ENCODE data around the gene MMP25. TPM values are rescaled to one million over a fixed set of nuclear protein-coding genes. Genes with fewer than 3 reads are reported as not detected.

Gene MMP25
- total and polyA plus RNA-seq, 12 donors: 0.09 to 3.1 (median 0.43) TPM; not detected in 1

- Histone ChIP-seq H3K27me3 (peaks cover 16% of the 10 kb centered on the region), H3K9me3 (replicated peaks in 1 of 3) (no peaks in the 10 kb centered on the region), H3K4me1 (replicated peaks in 1 of 2) (peaks cover 0 to 4% of the 10 kb centered on the region in 2 donors), H3K27ac (no peak overlapping the region), H3K36me3 (replicated peaks in 1 of 2) (no peaks in the 10 kb centered on the region), H3K4me3 (no peak overlapping the region)
- intact Hi-C loops (cut with DNase I): no loop called here
- no peak for TF ChIP-seq POLR2A (IDR thresholded peaks at IDR 0.05)
- TF ChIP-seq, protein P1, sequence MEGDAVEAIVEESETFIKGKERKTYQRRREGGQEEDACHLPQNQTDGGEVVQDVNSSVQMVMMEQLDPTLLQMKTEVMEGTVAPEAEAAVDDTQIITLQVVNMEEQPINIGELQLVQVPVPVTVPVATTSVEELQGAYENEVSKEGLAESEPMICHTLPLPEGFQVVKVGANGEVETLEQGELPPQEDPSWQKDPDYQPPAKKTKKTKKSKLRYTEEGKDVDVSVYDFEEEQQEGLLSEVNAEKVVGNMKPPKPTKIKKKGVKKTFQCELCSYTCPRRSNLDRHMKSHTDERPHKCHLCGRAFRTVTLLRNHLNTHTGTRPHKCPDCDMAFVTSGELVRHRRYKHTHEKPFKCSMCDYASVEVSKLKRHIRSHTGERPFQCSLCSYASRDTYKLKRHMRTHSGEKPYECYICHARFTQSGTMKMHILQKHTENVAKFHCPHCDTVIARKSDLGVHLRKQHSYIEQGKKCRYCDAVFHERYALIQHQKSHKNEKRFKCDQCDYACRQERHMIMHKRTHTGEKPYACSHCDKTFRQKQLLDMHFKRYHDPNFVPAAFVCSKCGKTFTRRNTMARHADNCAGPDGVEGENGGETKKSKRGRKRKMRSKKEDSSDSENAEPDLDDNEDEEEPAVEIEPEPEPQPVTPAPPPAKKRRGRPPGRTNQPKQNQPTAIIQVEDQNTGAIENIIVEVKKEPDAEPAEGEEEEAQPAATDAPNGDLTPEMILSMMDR (IDR thresholded peaks at IDR 0.05): no peak
- DNase-seq: no peak
- 49 to 72% (median 56%) methylated on average over 5 to 12 of the region's 12 CpGs for WGBS, 4 donors
Measured at GRCh38 chr16:3013998-3014690, 32.2 kb upstream of the MMP25 start.

DNA sequence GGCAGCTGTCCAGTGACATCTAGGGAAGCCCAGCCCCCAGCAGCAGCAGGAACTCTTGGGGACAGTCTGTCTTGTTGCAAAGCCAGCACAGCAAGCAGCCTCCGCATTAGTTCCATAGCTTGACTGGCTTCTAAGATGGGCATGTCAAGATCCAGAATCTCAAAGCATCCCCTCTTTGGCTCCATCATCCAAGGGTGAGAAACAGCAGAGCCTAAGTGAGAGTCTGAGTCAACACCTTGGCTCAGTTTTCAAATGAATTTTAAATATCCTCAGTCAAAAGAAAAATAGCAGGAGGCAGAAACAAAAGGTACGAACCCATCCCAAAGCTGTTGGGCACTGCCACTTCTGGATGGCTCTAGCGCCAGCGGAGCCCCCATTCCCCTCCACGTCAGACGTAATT, 31.4 kb upstream of the MMP25 start:
- Histone ChIP-seq H3K36me3 (replicated peaks in 1 of 2) (no peaks in the 10 kb centered on the region), H3K27ac (no peak overlapping the region), H3K4me1 (replicated peaks in 1 of 2) (peaks cover 3 to 10% of the 10 kb centered on the region in 2 donors), H3K4me3 (no peak overlapping the region), H3K9me3 (replicated peaks in 1 of 3) (no peaks in the 10 kb centered on the region), H3K27me3 (peaks cover 10% of the 10 kb centered on the region)
- intact Hi-C loops (cut with DNase I): no loop called here
- DNase-seq: no peak
- 66 to 93% (median 90%) methylated on average over 5 to 6 of the region's 6 CpGs for WGBS, 4 donors
- TF ChIP-seq POLR2A (IDR thresholded peaks at IDR 0.05): no peak
- TF ChIP-seq, protein P1 (IDR thresholded peaks at IDR 0.05): no peak

GRCh38 chr16:3015865-3016521, 30.4 kb upstream of the MMP25 start:
- no peak overlapping the region for H3K27ac ChIP-seq
- no peak for TF ChIP-seq POLR2A (IDR thresholded peaks at IDR 0.05)
- TF ChIP-seq, protein P1 (IDR thresholded peaks at IDR 0.05): no peak
- peaks cover 10% of the 10 kb centered on the region for H3K27me3 ChIP-seq
- no peak overlapping the region for H3K4me3 ChIP-seq
- no peak for DNase-seq
- no peaks in the 10 kb centered on the region for H3K36me3 ChIP-seq (replicated peaks in 1 of 2)
- WGBS, 4 donors: 85 to 94% (median 89%) methylated on average over 7 to 13 of the region's 13 CpGs
- no peaks in the 10 kb centered on the region for H3K9me3 ChIP-seq (replicated peaks in 1 of 3)
- intact Hi-C loops (cut with DNase I): no loop called here
- peaks cover 4 to 16% of the 10 kb centered on the region in 2 donors for H3K4me1 ChIP-seq (replicated peaks in 1 of 2)

- DNase-seq: no peak
- intact Hi-C loops (cut with DNase I): no loop called here
- Histone ChIP-seq H3K36me3 (replicated peaks in 1 of 2) (no peaks in the 10 kb centered on the region), H3K27ac (no peak overlapping the region), H3K27me3 (peaks cover 10% of the 10 kb centered on the region), H3K9me3 (replicated peaks in 1 of 3) (no peaks in the 10 kb centered on the region), H3K4me3 (no peak overlapping the region), H3K4me1 (replicated peaks in 1 of 2) (peaks cover 17 to 30% of the 10 kb centered on the region in 2 donors)
- no peak for TF ChIP-seq POLR2A (IDR thresholded peaks at IDR 0.05)
- TF ChIP-seq, protein P1 (IDR thresholded peaks at IDR 0.05): no peak
- WGBS, 4 donors: 59 to 89% (median 66%) methylated on average over 12 to 20 of the region's 20 CpGs
Measured at GRCh38 chr16:3017344-3017743, 29.0 kb upstream of the MMP25 start.
